Measurements from ENCODE around the gene TAPT1.

DNA sequence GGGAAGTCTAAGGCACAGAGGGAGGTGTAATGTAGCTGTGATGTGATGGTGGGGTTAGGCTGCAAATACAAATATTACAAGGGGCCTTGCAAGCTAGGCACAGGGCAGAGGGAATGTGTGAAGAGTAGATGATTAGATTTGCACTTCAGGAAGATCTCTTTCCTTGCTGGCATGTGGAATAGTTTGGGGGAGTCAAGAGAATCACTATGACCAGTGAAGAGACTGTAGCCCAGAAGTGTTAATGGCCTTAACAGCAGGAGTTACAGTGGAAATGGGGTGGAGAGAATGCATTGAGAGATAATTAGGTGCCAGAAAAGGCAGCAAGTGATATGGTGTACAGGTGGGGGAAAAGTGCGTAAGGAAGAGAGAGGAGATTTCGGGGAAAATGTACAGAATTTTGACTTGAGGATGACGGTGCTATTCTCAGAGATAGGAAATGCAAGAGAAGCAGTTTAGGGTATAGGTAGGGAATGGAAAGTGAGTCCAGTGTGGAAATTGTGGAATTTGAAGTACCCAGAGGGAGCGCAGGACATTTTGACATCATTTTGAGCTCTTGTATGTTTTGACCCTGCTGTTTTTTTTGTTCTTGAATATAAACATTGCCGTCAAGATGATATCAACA, 10.2 kb upstream of the TAPT1 start:
- TF ChIP-seq POLR2A (IDR thresholded peaks at IDR 0.05; ENCODE audit: low read depth, low read length) (no peak), POLR2AphosphoS5 (IDR thresholded peaks at IDR 0.05; ENCODE audit: low read depth, low read length) (no peak), TAF1 (IDR thresholded peaks at IDR 0.05; ENCODE audit: borderline replicate concordance, low read depth, low read length) (no peak)

Measured in GM12892 (cell line).